Prostate gland (tissue), 2 donors: ENCODE data around the gene TPSD1. TPM values are rescaled to one million over a fixed set of nuclear protein-coding genes. Genes with fewer than 3 reads are reported as not detected.

ENCODE experiments used
- DNase-seq: peaks from one replicate; pipeline ENCODE4 v3.0.0-alpha.2; 2019; ENCODE audit warnings: low spot score
- H3K27ac ChIP-seq, 2 donors: fragments of 200-600 bp; sonication (generic); 2 replicates each; pipeline ENCODE4 v1.5.1; 2017 to 2019
- H3K27me3 ChIP-seq: fragments of 200-600 bp; sonication (generic); replicated peaks from 2 replicates; pipeline ENCODE4 v1.5.1; 2019; ENCODE audit not compliant: insufficient read depth
- H3K36me3 ChIP-seq, 2 donors: fragments of 200-600 bp; sonication (generic); 1 replicate in 1 of 2; 2 replicates in 1 of 2; pipeline versions ENCODE4 v1.5.1 to v1.8.1; 2017 to 2019
- H3K4me1 ChIP-seq: fragments of 200-600 bp; sonication (generic); replicated peaks from 2 replicates; pipeline ENCODE4 v1.5.1; 2019
- H3K4me3 ChIP-seq, 2 donors: fragments of 200-600 bp; sonication (generic); 2 replicates each; pipeline ENCODE4 v1.5.1; 2017 to 2019
- H3K9me3 ChIP-seq: fragments of 200-600 bp; sonication (generic); 2 replicates; pipeline ENCODE4 v1.5.1; 2017
- CTCF ChIP-seq, 4 experiments: fragments of 200-600 bp in 2 of 4; fragments of 450-650 bp in 2 of 4; sonication (generic) in 2 of 4; IDR thresholded peaks; 1 replicate in 3 of 4; 2 replicates in 1 of 4; pipeline ENCODE4 v1.5.1; 2016 to 2019; ENCODE audit warnings: antibody characterized with exemption in 4 of 4, mild to moderate bottlenecking in 2 of 4, moderate library complexity in 2 of 4
- POLR2A ChIP-seq: fragments of 450-650 bp; IDR thresholded peaks from one replicate; pipeline ENCODE4 v1.6.1; 2016; ENCODE audit warnings: antibody characterized with exemption, mild to moderate bottlenecking
- POLR2AphosphoS5 ChIP-seq: sonication (generic); formaldehyde crosslinking; IDR thresholded peaks from one replicate; pipeline ENCODE4 v1.6.1; 2017; ENCODE audit warnings: antibody characterized with exemption
- WGBS: methylation state at CpG from one replicate; pipeline ENCODE4 v1.1.5; 2018; 5-methylcytosine and 5-hydroxymethylcytosine counted together
- intact Hi-C: fragments of 100-400 bp; cut with DNase I; formaldehyde crosslinking; loops from one replicate; pipeline ENCODE4 v1.14.2; 2022
- total RNA-seq, 2 donors: library from RNA; depleted of rRNA; stranded (reverse); fragments of >200 nt; gene quantifications; one replicate each; pipeline ENCODE4 v1.1.0, GENCODE V29; 2016

Gene TPSD1
- total RNA-seq, 2 donors from 2014 or later = 0.82 to 1.9 TPM

GRCh38 chr16:1211451-1212268 lies 44.2 kb upstream of the TPSD1 start:
- no peak for DNase-seq
- H3K4me3 ChIP-seq = no peak overlapping the region
- no peaks in the 10 kb centered on the region for H3K27me3 ChIP-seq
- no peaks in the 10 kb centered on the region for H3K9me3 ChIP-seq
- TF ChIP-seq POLR2AphosphoS5 (no peak), POLR2A (no peak), CTCF (IDR thresholded peaks at IDR 0.05) (no peak)
- no peaks in the 10 kb centered on the region for H3K4me1 ChIP-seq
- 94% methylated on average over 56 of the region's 65 CpGs for WGBS
- intact Hi-C loops = loop anchor here (10.0 kb wide), 1 partner anchor 553 kb away; no protein-coding TSS in a partner anchor
- H3K27ac ChIP-seq = no peak overlapping the region
- no peaks in the 10 kb centered on the region for H3K36me3 ChIP-seq

- no peak for TF ChIP-seq CTCF (IDR thresholded peaks at IDR 0.05)
- TF ChIP-seq POLR2AphosphoS5 = no peak
- no peak for TF ChIP-seq POLR2A
- Histone ChIP-seq H3K27me3 (no peaks in the 10 kb centered on the region), H3K9me3 (no peaks in the 10 kb centered on the region), H3K4me3 (no peak overlapping the region), H3K4me1 (no peaks in the 10 kb centered on the region), H3K36me3 (no peaks in the 10 kb centered on the region), H3K27ac (no peak overlapping the region)
- 88% methylated on average over 15 of the region's 40 CpGs for WGBS
- intact Hi-C loops = loop anchor here (10.0 kb wide), 1 partner anchor 552 kb away; no protein-coding TSS in a partner anchor
- DNase-seq = no peak
Observed at GRCh38 chr16:1212616-1213194, 43.2 kb upstream of the TPSD1 start.

- H3K36me3 ChIP-seq = no peaks in the 10 kb centered on the region
- H3K4me3 ChIP-seq = no peak overlapping the region
- no peaks in the 10 kb centered on the region for H3K27me3 ChIP-seq
- no peak overlapping the region for H3K27ac ChIP-seq
- intact Hi-C loops = loop anchor here (10.0 kb wide), 1 partner anchor 552 kb away; no protein-coding TSS in a partner anchor
- no peak for TF ChIP-seq CTCF (IDR thresholded peaks at IDR 0.05)
- H3K9me3 ChIP-seq = no peaks in the 10 kb centered on the region
- no peak for DNase-seq
- no peaks in the 10 kb centered on the region for H3K4me1 ChIP-seq
- 85% methylated on average over 7 of the region's 8 CpGs for WGBS
Observed at GRCh38 chr16:1213231-1213630, 42.6 kb upstream of the TPSD1 start.

GRCh38 chr16:1213796-1214372 lies 42.0 kb upstream of the TPSD1 start:
- Histone ChIP-seq H3K27ac (no peak overlapping the region), H3K9me3 (no peaks in the 10 kb centered on the region), H3K36me3 (no peaks in the 10 kb centered on the region), H3K27me3 (no peaks in the 10 kb centered on the region), H3K4me3 (no peak overlapping the region), H3K4me1 (no peaks in the 10 kb centered on the region)
- 82% methylated on average over 25 of the region's 25 CpGs for WGBS
- TF ChIP-seq POLR2A (no peak), POLR2AphosphoS5 (no peak)
- DNase-seq = no peak
- intact Hi-C loops = loop anchor here (10.0 kb wide), 1 partner anchor 551 kb away; no protein-coding TSS in a partner anchor

GRCh38 chr16:1214719-1215118 lies 41.1 kb upstream of the TPSD1 start:
- TF ChIP-seq CTCF (IDR thresholded peaks at IDR 0.05) (no peak), POLR2AphosphoS5 (no peak), POLR2A (no peak)
- intact Hi-C loops = loop anchor here (10.0 kb wide), 1 partner anchor 550 kb away; no protein-coding TSS in a partner anchor
- H3K36me3 ChIP-seq = no peaks in the 10 kb centered on the region
- H3K9me3 ChIP-seq = no peaks in the 10 kb centered on the region
- no peaks in the 10 kb centered on the region for H3K4me1 ChIP-seq
- H3K4me3 ChIP-seq = no peak overlapping the region
- H3K27me3 ChIP-seq = no peaks in the 10 kb centered on the region
- no peak for DNase-seq
- 88% methylated on average over 16 of the region's 16 CpGs for WGBS
- no peak overlapping the region for H3K27ac ChIP-seq
